ENCODE data around the gene CDHR3. TPM values are rescaled to one million over a fixed set of nuclear protein-coding genes. Genes with fewer than 3 reads are reported as not detected.

Gene CDHR3
- 4.4 TPM for total RNA-seq

GRCh38 chr7:105963038-105963667 lies at the start of gene CDHR3:
CDHR3 (plus strand) TSS chr7:105963264; CDS start chr7:105963319, 55 bp downstream.
- no peaks in the 10 kb centered on the region for H3K9me3 ChIP-seq (ENCODE audit: low read depth, low read length)
- no peaks in the 10 kb centered on the region for H3K27me3 ChIP-seq (ENCODE audit: insufficient read depth, low read length)
- no peaks in the 10 kb centered on the region for H3K4me1 ChIP-seq (ENCODE audit: insufficient read depth, low read length)
- H3K4me3 ChIP-seq (ENCODE audit: low read length), result no peak within 1 kb of the TSS

- no peaks in the 10 kb centered on the region for H3K9me3 ChIP-seq (ENCODE audit: low read depth, low read length)
- no peak overlapping the region for H3K4me3 ChIP-seq (ENCODE audit: low read length)
- no peaks in the 10 kb centered on the region for H3K4me1 ChIP-seq (ENCODE audit: insufficient read depth, low read length)
- H3K27me3 ChIP-seq (ENCODE audit: insufficient read depth, low read length), result no peaks in the 10 kb centered on the region
Measured at GRCh38 chr7:105913947-105914346, 49.1 kb upstream of the CDHR3 start.

- H3K4me1 ChIP-seq (ENCODE audit: insufficient read depth, low read length), result no peaks in the 10 kb centered on the region
- H3K9me3 ChIP-seq (ENCODE audit: low read depth, low read length), result no peaks in the 10 kb centered on the region
- H3K27me3 ChIP-seq (ENCODE audit: insufficient read depth, low read length), result no peaks in the 10 kb centered on the region
- no peak overlapping the region for H3K4me3 ChIP-seq (ENCODE audit: low read length)
Measured at GRCh38 chr7:105916603-105917002, 46.5 kb upstream of the CDHR3 start.

GRCh38 chr7:105917659-105918058 lies 45.4 kb upstream of the CDHR3 start:
- Histone ChIP-seq H3K4me1 (ENCODE audit: insufficient read depth, low read length) (no peaks in the 10 kb centered on the region), H3K27me3 (ENCODE audit: insufficient read depth, low read length) (no peaks in the 10 kb centered on the region), H3K9me3 (ENCODE audit: low read depth, low read length) (no peaks in the 10 kb centered on the region), H3K4me3 (ENCODE audit: low read length) (no peak overlapping the region)

- Histone ChIP-seq H3K4me3 (ENCODE audit: low read length) (no peak overlapping the region), H3K9me3 (ENCODE audit: low read depth, low read length) (no peaks in the 10 kb centered on the region), H3K27me3 (ENCODE audit: insufficient read depth, low read length) (no peaks in the 10 kb centered on the region), H3K4me1 (ENCODE audit: insufficient read depth, low read length) (no peaks in the 10 kb centered on the region)
Measured at GRCh38 chr7:105920766-105921165, 42.3 kb upstream of the CDHR3 start.

GRCh38 chr7:105924945-105925344 lies 38.1 kb upstream of the CDHR3 start:
- Histone ChIP-seq H3K9me3 (ENCODE audit: low read depth, low read length) (no peaks in the 10 kb centered on the region), H3K4me3 (ENCODE audit: low read length) (no peak overlapping the region), H3K4me1 (ENCODE audit: insufficient read depth, low read length) (no peaks in the 10 kb centered on the region), H3K27me3 (ENCODE audit: insufficient read depth, low read length) (no peaks in the 10 kb centered on the region)

GRCh38 chr7:105926131-105926530 lies 36.9 kb upstream of the CDHR3 start:
- no peaks in the 10 kb centered on the region for H3K4me1 ChIP-seq (ENCODE audit: insufficient read depth, low read length)
- H3K4me3 ChIP-seq (ENCODE audit: low read length), result no peak overlapping the region
- H3K27me3 ChIP-seq (ENCODE audit: insufficient read depth, low read length), result no peaks in the 10 kb centered on the region
- H3K9me3 ChIP-seq (ENCODE audit: low read depth, low read length), result no peaks in the 10 kb centered on the region

- Histone ChIP-seq H3K27me3 (ENCODE audit: insufficient read depth, low read length) (no peaks in the 10 kb centered on the region), H3K4me3 (ENCODE audit: low read length) (no peak overlapping the region), H3K4me1 (ENCODE audit: insufficient read depth, low read length) (no peaks in the 10 kb centered on the region), H3K9me3 (ENCODE audit: low read depth, low read length) (no peaks in the 10 kb centered on the region)
Measured at GRCh38 chr7:105931179-105931578, 31.9 kb upstream of the CDHR3 start.

GRCh38 chr7:105932835-105933477 lies 30.1 kb upstream of the CDHR3 start:
- Histone ChIP-seq H3K4me3 (ENCODE audit: low read length) (no peak overlapping the region), H3K9me3 (ENCODE audit: low read depth, low read length) (no peaks in the 10 kb centered on the region), H3K27me3 (ENCODE audit: insufficient read depth, low read length) (no peaks in the 10 kb centered on the region), H3K4me1 (ENCODE audit: insufficient read depth, low read length) (no peaks in the 10 kb centered on the region)

- Histone ChIP-seq H3K4me3 (ENCODE audit: low read length) (no peak overlapping the region), H3K27me3 (ENCODE audit: insufficient read depth, low read length) (no peaks in the 10 kb centered on the region), H3K4me1 (ENCODE audit: insufficient read depth, low read length) (no peaks in the 10 kb centered on the region), H3K9me3 (ENCODE audit: low read depth, low read length) (no peaks in the 10 kb centered on the region)
Measured at GRCh38 chr7:105934572-105935185, 28.4 kb upstream of the CDHR3 start.

- no peaks in the 10 kb centered on the region for H3K4me1 ChIP-seq (ENCODE audit: insufficient read depth, low read length)
- no peak overlapping the region for H3K4me3 ChIP-seq (ENCODE audit: low read length)
- no peaks in the 10 kb centered on the region for H3K9me3 ChIP-seq (ENCODE audit: low read depth, low read length)
- no peaks in the 10 kb centered on the region for H3K27me3 ChIP-seq (ENCODE audit: insufficient read depth, low read length)
Measured at GRCh38 chr7:105935250-105935649, 27.8 kb upstream of the CDHR3 start.

- Histone ChIP-seq H3K4me1 (ENCODE audit: insufficient read depth, low read length) (no peaks in the 10 kb centered on the region), H3K27me3 (ENCODE audit: insufficient read depth, low read length) (no peaks in the 10 kb centered on the region), H3K4me3 (ENCODE audit: low read length) (no peak overlapping the region), H3K9me3 (ENCODE audit: low read depth, low read length) (no peaks in the 10 kb centered on the region)
Measured at GRCh38 chr7:105937411-105937810, 25.7 kb upstream of the CDHR3 start.

GRCh38 chr7:105940109-105940508 lies 23.0 kb upstream of the CDHR3 start:
- Histone ChIP-seq H3K4me1 (ENCODE audit: insufficient read depth, low read length) (no peaks in the 10 kb centered on the region), H3K9me3 (ENCODE audit: low read depth, low read length) (no peaks in the 10 kb centered on the region), H3K4me3 (ENCODE audit: low read length) (no peak overlapping the region), H3K27me3 (ENCODE audit: insufficient read depth, low read length) (no peaks in the 10 kb centered on the region)

GRCh38 chr7:105941596-105941995 lies 21.5 kb upstream of the CDHR3 start:
- no peak overlapping the region for H3K4me3 ChIP-seq (ENCODE audit: low read length)

GRCh38 chr7:105943486-105943885 lies 19.6 kb upstream of the CDHR3 start:
- H3K4me3 ChIP-seq (ENCODE audit: low read length), result no peak overlapping the region
- no peaks in the 10 kb centered on the region for H3K4me1 ChIP-seq (ENCODE audit: insufficient read depth, low read length)
- H3K9me3 ChIP-seq (ENCODE audit: low read depth, low read length), result no peaks in the 10 kb centered on the region
- H3K27me3 ChIP-seq (ENCODE audit: insufficient read depth, low read length), result peaks cover 2% of the 10 kb centered on the region

More at GRCh38 chr7:105941596-105941995, 21.5 kb upstream of the CDHR3 start:
- no peaks in the 10 kb centered on the region for H3K4me1 ChIP-seq (ENCODE audit: insufficient read depth, low read length)
- H3K27me3 ChIP-seq (ENCODE audit: insufficient read depth, low read length), result peaks cover 1% of the 10 kb centered on the region
- no peaks in the 10 kb centered on the region for H3K9me3 ChIP-seq (ENCODE audit: low read depth, low read length)

- H3K4me3 ChIP-seq (ENCODE audit: low read length), result no peak overlapping the region
- no peaks in the 10 kb centered on the region for H3K4me1 ChIP-seq (ENCODE audit: insufficient read depth, low read length)
- peaks cover 2% of the 10 kb centered on the region for H3K27me3 ChIP-seq (ENCODE audit: insufficient read depth, low read length)
- H3K9me3 ChIP-seq (ENCODE audit: low read depth, low read length), result no peaks in the 10 kb centered on the region
Measured at GRCh38 chr7:105945848-105946247, 17.2 kb upstream of the CDHR3 start.
